Fibroblast of pulmonary artery (primary cell): Measurements from ENCODE around the gene GPR180.
"Not testable (repeated sequence)": the region's sequence is repeated elsewhere in the genome, so short reads cannot be mapped to it uniquely, and the experiment has no call there.

ENCODE experiments used
- DNase-seq: peaks from one replicate; pipeline ENCODE4 v3.0.0-alpha.2; 2010; ENCODE audit warnings: low read depth
- H3K4me3 ChIP-seq: replicated peaks from 2 replicates; pipeline ENCODE4 v1.5.1; 2011; ENCODE audit warnings: low read depth, mild to moderate bottlenecking, control low read depth, low read length, moderate library complexity
- CTCF ChIP-seq: IDR thresholded peaks from 2 replicates; pipeline ENCODE4 v1.5.1; 2011; ENCODE audit warnings: mild to moderate bottlenecking, control low read depth, low read length, inconsistent platforms; ENCODE audit errors: missing control alignments

The GPR180 gene

DNA sequence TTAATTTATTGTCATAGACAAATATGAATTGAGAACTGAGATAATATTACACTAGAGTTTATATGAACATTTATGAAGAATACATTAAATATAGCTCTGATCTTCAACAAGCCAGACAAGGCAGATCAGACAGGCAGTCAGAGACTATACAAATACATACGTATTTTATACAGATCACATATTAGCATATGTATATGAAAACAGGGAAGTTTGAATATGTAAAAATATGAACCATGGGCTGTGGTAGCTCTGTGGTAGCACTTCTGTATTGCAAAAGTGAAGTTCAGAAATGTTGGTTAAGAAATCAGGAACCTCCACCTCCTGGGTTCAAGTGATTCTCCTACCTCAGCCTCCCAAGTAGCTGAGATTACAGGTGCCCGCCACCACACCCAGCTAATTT lies 20.7 kb downstream of the GPR180 start:
- DNase-seq = no peak
- no peak for TF ChIP-seq CTCF
- H3K4me3 ChIP-seq = no peak overlapping the region

- no peak overlapping the region for H3K4me3 ChIP-seq
- no peak for TF ChIP-seq CTCF
- no peak for DNase-seq
Observed at GRCh38 chr13:94623316-94623715, 21.7 kb downstream of the GPR180 start.

- H3K4me3 ChIP-seq = no peak overlapping the region
- DNase-seq = no peak
- no peak for TF ChIP-seq CTCF
Observed at GRCh38 chr13:94630858-94631257, 29.2 kb downstream of the GPR180 start.

DNA sequence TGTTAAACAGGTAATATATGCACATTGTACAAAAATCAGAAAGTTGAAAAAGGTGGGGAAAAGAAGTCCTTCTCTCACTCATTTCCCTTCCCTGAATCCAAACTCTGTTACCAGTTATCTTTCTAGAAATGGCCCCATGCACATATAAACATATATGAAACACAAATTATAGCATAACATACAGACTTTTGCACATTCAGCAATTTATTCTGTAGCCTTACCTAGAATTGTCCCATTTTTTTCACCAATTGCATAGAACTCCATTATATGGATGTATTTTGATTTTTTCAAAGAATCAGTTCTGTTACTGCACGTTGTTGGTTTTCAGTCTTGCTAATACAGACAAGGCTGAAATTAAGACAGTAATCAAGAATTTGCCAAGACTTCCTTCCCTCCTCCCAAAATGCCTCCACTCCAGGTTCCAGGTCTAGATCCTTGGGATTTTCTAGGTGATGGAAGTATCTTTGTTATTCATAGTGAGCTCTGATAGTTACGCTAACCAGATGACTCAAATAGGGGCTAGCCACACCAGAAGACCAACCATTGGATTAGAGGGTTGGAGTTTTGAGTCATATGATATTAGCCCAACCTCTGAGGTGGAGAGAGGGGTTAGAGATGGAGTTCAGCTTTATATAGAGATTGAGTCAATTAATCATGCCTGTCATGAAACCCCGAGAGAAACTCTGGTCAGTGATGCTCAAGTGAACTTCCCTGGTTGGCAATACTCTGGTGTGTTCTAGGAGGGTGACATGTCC lies 30.7 kb downstream of the GPR180 start:
- no peak for TF ChIP-seq CTCF

DNA sequence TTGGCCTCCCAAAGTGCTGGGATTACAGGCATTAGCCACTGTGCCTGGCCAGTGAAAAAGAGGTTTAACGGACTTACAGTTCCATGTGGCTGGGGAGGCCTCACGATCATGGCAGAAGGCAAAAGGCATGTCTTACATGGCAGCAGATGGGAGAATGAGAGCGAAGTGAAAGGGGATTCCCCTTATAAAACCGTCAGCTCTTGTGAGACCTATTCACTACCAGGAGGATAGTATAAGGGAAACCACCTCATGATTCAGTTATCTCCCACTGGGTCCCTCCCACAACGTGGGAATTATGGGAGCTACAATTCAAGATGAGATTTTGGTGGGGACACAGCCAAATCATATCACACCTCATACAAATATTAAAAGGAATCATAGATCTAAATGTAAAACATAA lies 34.4 kb downstream of the GPR180 start:
- DNase-seq = not testable (repeated sequence)

More for the DNA sequence above, 30.7 kb downstream of the GPR180 start:
- no peak for DNase-seq
- no peak overlapping the region for H3K4me3 ChIP-seq

DNA sequence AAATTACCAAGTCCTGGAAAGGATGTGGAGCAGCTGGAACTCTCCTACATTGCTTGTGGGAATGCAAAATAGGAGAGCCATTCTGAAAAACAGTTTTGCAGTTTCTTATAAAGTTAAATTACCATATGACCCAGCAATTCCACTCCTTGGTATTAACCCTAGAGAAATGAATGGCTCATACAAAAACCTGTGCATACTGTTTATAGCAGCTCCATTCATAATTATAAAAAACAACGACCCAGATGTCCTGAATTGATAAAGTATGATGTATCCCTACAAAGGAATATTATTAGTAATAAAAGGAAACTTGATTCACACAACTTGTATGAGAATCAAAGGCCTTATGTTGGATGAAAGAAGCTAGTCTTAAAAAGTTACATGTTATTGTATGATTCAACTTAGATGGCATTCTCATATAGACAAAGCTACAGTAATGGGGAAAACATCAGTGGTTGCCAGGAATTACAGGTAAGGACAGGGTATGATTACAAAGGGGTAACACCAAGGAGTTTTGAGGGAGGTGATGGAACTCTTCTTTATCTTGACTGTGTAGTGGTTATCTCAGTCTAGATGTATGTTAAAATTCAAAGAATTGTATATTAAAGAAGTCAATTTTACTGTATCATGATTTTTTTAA lies 35.4 kb downstream of the GPR180 start:
- no peak for DNase-seq
- TF ChIP-seq CTCF = no peak
- H3K4me3 ChIP-seq = no peak overlapping the region

More for the DNA sequence above, 34.4 kb downstream of the GPR180 start:
- H3K4me3 ChIP-seq = not testable (repeated sequence)

DNA sequence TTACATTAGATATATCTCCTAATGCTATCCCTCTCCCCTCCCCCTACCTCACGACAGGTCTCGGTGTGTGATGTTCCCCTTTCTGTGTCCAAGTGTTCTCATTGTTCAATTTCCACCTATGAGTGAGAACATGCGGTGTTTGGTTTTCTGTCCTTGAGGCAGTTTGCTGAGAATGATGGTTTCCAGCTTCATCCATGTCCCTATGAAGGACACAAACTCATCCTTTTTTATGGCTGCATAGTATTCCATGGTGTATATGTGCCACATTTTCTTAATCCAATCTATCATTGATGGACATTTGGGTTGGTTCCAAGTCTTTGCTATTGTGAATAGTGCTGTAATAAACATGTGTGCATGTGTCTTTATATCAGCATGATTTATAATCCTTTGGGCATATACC lies 36.0 kb downstream of the GPR180 start:
- DNase-seq, H3K4me3 ChIP-seq: not testable (repeated sequence)

DNA sequence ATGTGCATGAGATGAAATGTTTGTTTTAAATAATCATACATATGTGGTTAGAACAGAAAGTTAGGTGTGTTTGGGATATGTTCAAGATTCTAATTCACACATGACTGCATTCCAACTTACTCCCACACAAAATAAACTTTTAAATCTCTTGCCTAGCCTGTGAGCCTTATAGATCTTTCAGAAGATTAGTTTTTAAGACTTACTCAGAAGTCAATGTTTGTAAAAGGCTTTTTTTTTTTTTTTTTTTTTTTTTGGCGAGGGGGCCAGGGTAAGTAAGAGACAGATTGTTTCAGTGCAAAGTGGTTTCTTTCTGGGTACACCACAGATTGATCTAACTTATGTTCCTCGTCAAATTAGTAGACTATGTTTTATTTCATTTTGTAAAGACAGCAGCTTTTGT lies 39.1 kb downstream of the GPR180 start:
- no peak for TF ChIP-seq CTCF
- no peak overlapping the region for H3K4me3 ChIP-seq
- peak; percentile 11 for DNase-seq
